C4-2B (cell line): ENCODE measurements around the gene VARS1.
"Not testable (repeated sequence)": the region's sequence is repeated elsewhere in the genome, so short reads cannot be mapped to it uniquely, and the experiment has no call there.

Experiments used
- CTCF ChIP-seq: fragments of 450-650 bp; conservative IDR thresholded peaks from 2 replicates; pipeline ENCODE4 v1.5.1; 2017; ENCODE audit warnings: mild to moderate bottlenecking
- ZFX ChIP-seq: fragments of 450-650 bp; IDR thresholded peaks from 2 replicates; pipeline ENCODE4 v1.6.1; 2017

GRCh38 chr6:31793927-31794245 lies 1.7 kb downstream of the VARS1 start:
- not testable (repeated sequence) for TF ChIP-seq CTCF, ZFX
